Activated CD4-positive, alpha-beta T cell treated with anti-CD3 and anti-CD28 coated beads, Interleukin-2, amount 50 U/mL, for 1 hour (primary cell): Measurements from ENCODE around the gene PRRG4.
A peak's percentile ranks its signal among the peaks of the same experiment; 100 is the strongest.
"Not testable (repeated sequence)": the region's sequence is repeated elsewhere in the genome, so short reads cannot be mapped to it uniquely, and the experiment has no call there.

Experiments
- DNase-seq: peaks from one replicate; pipeline ENCODE4 v3.0.0-alpha.2; 2020

PRRG4 gene

DNA sequence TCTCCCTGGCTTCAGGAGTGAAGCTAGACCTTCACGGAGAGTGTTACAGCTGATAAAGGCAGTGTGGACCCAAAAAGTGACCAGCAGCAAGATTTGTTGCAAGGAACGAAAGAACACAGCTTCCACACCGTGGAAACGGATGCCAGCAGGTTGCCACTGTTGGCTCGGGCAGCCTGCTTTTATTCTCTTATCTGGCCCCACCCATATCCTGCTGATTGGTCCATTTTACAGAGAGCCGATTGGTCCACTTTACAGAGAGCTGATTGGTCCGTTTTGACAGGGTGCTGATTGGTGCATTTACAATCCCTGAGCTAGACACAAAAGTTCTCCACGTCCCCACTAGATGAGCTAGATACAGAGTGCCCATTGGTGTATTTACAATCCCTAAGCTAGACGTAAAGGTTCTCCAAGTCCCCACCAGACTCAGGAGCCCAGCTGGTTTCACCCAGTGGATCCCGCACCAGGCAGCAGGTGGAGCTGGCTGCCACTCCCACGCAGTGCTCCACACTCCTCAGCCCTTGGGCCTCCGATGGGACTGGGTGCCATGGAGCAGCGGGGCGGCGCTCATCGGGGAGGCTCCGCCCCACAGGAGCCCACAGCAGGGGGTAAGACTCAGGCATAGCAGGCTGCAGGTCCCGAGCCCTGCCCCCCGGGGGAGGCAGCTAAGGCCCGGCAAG, 58.1 kb downstream of the PRRG4 start:
- not testable (repeated sequence) for DNase-seq

DNA sequence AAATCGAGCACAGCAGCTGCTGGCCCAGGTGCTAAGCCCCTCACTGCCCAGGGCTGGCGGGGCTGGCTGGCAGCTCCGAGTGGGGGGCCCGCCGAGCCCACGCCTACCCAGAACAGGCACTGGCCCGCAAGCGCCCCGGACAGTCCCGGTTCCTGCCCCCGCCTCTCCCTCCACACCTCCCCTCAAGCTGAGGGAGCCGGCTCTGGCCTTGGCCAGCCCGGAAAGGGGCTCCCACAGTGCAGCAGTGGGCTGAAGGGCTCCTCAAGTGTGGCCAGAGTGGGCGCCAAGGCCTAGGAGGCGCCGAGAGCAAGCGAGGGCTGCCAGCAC, 58.6 kb downstream of the PRRG4 start:
- not testable (repeated sequence) for DNase-seq

DNA sequence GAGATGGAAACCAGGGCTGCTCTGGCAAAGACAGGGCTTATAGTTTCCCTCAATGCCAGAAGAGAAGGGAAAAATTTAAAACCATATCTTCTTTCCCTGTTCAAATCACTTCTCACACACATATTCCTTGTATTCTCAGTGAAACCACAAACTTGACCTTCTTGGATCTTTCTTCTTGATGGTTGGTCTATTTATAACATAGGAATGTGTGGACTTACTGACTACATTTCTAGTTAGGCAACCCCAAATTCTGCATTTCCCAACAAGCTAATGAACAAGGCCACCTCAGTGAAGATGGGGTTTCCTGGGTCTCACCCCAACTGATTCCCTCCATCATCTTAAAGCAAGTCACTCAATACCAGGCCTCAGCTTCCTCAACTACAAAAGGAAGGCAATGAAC, 59.1 kb downstream of the PRRG4 start:
- no peak for DNase-seq

DNA sequence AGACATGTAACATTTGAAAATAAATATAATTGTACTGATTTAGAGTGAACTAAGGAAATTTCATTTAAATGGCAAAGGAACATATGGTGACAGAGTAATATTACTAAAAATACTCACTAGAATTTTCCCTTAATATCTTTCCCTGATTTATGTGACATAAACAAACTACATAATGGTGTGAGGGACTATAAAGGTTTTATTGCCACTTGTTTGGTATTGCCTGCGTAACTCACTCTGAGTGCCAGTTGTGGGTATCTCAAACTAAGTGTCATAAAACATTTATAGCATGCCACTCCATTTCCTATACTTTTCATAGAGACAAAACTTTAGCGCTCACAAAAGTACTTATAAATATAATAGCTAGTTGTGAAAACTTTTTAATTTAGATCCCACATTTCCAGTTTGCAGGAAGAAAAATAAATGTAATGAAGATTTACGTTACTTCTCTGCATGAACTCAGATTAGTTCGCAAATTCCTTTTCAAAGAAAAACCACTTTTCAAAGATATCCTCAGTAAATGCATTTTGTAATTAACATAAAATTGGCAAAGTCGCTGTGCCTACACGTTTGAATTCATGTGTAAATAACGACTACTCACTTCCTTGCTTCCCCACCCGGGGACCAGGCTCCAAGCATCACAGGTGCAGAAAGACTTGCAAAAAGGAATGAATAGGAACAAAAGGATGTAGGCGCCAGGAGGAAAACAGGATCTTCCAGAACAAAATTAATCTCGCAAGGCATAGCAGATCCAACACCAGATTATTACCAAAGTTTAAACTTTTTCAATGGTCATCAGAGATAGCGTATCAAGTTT, 61.3 kb downstream of the PRRG4 start:
- DNase-seq = no peak

DNA sequence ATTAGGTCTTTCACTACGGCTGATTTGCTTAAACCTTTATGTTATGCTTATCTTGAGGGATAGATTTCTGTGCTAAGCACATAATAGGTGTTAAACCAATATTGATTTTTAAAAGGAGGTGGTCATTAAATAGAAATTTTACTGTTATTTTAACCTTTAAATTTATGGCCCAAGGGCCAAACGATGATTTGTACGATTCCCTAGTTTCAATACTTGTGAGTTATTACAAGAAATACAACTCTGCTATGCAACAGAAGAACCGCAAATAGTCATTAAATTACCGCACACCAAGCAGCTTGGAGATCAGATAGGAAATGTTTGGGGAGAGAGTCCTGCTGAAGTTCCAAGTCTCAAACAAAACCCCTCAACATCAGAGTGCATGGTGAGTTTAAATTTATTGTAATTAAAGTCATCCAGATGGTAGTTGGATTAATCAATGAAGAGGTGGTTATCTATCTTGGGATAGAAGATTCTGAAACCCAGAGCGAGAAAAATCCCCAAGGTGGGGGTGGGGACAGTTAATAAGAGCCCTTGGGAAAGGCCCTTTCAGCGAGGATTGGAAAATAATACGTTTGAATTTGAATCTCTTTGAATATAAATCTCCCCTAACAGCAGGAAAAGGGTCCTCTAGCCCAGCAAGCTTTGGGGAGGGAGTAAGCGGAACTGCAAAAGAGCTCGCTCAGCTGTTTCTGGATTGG, 62.1 kb downstream of the PRRG4 start:
- DNase-seq = no peak

DNA sequence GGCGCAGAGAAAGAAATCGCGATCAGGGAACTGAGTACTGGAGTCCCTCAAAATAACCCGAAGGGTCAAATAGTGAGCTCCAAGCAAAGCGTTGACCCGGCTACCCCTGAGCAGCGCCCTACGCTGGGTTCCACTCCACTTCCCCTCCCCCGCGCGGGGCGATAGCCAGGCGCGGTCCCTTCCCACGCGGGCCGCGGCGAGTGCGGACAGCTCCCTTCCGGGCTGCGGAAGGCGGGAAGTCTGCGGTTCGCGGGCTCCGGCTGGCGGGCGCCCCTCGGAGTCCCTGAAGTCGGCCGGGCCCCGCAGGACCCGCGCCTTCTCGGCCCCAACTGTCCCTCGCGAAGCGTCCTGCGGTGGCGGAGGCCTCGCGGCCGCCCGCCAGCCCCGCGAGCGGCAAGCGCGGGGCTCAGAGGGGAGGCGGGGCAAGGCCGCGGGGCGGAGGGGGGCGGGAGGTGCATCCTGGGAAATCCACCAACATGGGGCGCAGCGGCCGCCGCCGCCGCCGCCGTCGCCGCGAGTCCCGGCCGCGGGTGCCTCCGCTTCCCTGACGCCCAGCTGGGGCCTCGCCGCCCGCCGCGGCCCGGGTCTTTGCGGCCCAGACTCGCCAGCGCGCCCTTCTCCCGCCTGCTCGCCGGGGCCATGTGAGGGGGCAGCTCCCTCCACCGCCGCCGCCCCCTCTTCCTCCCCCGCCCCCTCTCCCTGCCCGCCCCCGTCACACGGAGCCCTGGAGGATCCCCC, 62.8 kb downstream of the PRRG4 start, which contains the start of gene QSER1:
TSS of gene QSER1 (plus strand) at position 457 of the 738 bp plus-strand sequence. CDS start 315 bp downstream, outside the sequence.
- DNase-seq = peak; percentile 70

DNA sequence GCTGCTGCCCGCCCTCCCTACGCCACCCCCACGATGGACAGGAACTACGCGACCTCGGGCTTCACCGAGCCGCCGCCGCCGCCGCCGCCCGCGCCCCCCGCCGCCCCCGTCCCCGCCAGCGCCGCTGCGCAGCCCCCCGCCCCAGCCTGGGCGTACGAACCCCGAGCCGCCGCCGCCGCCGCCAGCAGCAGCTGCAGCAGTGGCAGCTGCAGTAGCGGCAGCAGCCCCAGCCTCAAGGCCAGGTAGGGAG, 63.3 kb downstream of the PRRG4 start:
- DNase-seq = no peak

DNA sequence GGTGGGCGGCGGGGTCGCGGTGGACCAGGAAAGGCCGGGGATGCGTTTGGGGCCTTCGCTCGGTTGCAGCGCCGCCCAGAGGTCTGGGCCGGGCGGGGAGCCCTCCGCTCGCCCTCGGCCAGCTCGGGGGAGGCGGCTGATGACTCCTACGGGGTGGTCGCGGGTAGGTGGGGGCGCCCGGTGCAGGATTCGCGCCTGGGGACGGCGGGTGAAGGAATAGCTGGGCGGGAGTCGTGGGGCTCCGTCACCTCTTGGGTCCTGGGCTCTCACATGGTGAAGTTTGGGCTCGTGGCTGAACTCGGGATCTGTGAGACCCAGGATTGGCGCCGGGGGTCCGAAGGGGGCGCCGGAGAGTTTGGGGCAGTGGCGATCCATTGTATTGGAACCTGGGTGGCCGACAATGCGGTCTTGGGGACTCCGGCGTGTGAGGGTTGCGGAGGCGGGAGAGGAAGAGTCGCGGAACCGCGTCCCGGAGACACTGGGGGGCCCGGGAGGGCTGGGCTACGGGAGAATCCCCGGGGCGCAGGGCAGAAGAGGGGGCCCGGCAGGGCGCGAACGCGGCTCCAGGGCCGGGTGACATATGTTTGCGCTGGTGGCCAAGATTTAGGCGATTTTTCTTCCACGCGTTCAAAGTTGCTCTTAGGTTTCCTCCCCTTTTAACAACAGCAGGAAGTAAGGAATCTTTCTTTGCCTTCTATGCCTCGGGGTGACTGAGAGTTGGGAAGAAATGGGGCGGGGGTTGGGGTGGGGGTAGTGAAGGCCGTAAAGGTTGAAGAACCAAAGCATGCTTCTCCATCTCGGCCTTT, 63.8 kb downstream of the PRRG4 start:
- peak; percentile 51 for DNase-seq

DNA sequence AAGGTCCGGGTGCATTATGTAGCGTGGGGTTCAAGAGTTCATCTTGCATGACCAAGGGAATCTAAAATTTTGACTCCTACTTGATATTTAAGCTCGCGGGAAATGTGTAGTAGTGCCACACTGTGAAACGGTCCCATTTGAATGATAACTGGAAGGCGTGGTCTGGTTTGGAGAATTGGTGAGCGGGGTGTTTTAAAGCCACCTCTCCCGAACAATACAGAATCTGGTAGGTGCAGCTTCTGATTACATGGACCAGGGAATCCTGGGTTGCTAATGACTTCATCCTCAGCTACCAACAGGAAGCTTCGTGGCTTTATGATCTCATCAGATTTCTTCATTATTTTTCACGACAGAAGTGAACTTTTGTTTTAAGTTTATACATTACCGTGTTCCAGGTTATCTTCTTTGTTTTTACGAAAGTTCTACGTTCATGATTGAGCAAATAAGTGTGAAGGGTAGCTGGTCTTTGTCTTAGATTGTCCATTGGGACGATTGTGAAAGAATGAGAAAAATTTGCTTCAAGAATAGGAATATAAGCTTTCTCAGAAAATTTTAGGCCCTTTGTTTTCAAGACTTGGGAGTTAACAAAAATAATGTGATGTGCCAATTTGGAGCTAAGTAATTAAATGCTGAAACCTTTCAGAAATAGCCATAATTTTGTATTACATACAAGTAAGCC, 64.6 kb downstream of the PRRG4 start:
- DNase-seq = no peak

DNA sequence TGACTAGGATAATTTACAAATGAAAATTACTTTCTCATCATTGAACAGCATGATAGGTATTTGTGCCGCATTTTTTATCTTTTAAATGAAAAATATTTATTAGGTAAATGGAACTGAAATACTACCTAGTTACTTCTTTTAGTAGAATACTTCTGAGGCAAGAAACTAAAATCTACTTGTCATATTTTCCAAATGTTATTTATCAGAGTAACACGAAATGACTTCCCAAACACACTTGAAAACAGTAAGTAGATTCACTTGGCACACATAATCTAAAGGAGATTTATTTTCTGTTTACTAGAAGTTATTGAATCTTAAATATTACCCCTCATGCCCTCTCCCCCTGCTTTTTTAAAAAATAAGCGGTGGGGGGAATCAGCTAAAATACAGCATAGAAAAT, 65.2 kb downstream of the PRRG4 start:
- no peak for DNase-seq

DNA sequence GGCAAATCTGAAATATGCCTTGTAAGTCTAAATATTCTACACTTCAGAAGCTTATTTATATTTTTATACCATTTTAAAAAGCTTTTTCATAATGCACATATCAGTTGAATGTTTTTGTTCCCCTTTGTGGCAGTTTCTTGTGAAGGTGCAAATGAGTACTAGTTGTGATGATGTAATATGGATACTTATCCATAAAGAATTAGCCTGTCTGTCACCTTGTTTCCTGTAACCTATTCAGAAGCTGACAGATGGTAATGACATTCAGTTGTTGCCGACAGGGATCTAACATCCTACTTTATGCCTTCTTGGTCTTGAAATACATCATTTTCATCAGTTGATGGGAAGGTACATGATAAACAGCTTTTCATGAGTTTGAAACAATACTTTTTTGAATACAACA, 65.7 kb downstream of the PRRG4 start:
- DNase-seq = no peak

DNA sequence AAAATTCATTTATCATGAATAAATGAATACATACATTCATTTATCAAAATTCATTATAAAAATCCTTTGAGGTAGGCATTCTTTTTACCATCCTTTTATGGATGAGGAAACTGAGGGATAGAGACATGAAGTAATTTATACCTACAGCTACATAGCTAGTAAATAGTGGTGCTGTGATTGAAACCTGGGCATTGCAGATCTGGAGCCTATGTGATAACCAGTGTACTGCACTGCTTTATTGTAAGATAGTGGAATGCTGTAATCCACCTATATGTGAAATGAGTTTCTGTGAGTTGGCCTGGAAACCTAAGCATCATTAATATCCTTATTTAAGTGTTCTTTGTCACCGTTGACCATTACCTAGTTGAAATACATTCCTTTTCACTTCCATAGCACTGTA, 67.4 kb downstream of the PRRG4 start:
- no peak for DNase-seq

DNA sequence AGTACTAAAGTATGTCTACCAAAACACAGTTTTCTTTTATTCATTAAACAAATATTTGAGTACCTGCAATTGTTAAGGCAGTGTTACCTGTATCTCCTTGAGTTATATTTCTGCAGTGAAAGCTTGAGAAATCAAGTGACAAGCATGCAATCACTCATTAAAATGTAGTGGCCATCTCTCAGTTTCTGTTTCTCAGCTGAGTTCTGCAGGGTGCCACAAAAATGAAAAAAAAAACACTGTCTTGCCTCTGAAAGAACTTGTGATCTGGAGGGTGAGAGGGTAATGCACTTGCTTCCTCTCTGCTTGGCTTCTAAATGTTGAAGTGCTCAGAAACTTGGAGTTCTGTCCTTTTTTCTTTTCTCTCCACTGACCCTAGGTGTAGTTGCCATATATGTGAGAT, 69.7 kb downstream of the PRRG4 start:
- DNase-seq = no peak

DNA sequence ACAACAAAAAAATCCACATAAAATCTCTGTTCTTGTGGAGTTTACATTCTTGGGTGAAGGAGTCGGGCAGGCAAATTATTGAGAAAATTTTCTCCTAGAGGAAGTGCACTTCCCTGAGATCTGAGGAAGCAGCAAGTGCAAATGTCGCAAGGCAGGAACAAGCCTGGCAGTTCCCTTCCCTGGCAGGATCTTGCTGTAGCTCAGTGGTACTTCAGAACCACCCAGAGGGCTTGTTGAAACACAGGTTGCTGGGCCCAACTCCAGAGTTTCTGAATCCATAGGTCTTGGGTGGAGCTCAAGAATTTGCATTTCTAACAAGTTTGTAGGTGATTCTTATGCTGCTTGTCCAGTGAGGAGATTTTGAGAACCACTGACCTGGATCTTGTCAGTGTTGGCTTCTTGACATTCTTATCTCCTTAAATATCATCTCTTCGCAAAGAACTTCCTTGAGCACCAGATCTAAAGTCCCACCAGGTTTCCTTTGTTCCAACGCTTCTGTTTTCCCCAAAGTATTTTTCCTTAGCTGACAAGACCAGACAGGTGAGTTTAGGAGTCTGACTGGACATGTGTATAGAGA, 72.5 kb downstream of the PRRG4 start:
- no peak for DNase-seq

DNA sequence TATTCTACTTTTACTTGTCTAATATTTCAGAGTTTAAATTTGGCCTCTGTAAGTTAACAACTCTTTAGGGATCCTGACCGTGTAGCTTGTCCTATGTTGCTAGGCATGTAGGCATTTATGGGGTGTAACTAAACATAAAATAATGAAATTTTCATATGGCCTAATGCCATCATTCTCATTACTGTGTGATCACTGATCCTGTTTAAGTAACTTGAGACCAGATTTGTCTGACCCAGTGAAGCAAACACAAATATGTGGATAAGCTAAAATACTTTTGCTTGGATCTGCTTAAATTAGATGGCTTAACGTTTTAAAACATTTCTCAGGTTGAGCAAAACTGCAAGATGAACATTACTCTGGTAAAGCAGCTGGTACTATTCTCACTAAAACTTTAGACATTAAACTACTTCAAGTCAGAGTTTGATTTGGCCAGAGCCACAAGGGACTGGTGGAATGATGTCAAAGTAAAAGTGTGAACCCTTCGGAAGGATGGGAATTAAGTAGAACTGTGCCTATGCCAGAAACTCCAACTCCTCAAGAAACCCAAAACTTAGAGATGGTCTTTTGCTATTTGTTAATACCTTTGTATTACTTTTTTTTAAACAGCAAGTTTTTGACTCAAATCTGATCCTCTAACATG, 75.4 kb downstream of the PRRG4 start:
- DNase-seq = no peak
